Measurements from ENCODE around the gene PHACTR2.

The PHACTR2 gene

GRCh38 chr6:143758551-143758950 lies 80.8 kb downstream of the PHACTR2 start:
- DNase-seq (ENCODE audit: insufficient read length, low spot score), result no peak
- no peak for FAIRE-seq
- no peak for TF ChIP-seq POLR2A (IDR thresholded peaks at IDR 0.05; ENCODE audit: low read depth, low read length)
- no peak for TF ChIP-seq POLR2AphosphoS5 (IDR thresholded peaks at IDR 0.05; ENCODE audit: low read depth, low read length)
- no peak for TF ChIP-seq SPI1 (IDR thresholded peaks at IDR 0.05; ENCODE audit: low read depth, low read length)
- no peak for TF ChIP-seq PAX5 (IDR thresholded peaks at IDR 0.05; ENCODE audit: insufficient read depth, low read length, severe bottlenecking)
- TF ChIP-seq TAF1 (IDR thresholded peaks at IDR 0.05; ENCODE audit: low read depth, low read length), result no peak
- TF ChIP-seq POU2F2 (IDR thresholded peaks at IDR 0.05; ENCODE audit: low read depth, low read length), result no peak

GRCh38 chr6:143759666-143760065 lies 81.9 kb downstream of the PHACTR2 start:
- no peak for FAIRE-seq
- DNase-seq (ENCODE audit: insufficient read length, low spot score), result no peak
- no peak for TF ChIP-seq SPI1 (IDR thresholded peaks at IDR 0.05; ENCODE audit: low read depth, low read length)
- no peak for TF ChIP-seq POLR2A (IDR thresholded peaks at IDR 0.05; ENCODE audit: low read depth, low read length)
- no peak for TF ChIP-seq POLR2AphosphoS5 (IDR thresholded peaks at IDR 0.05; ENCODE audit: low read depth, low read length)
- TF ChIP-seq TAF1 (IDR thresholded peaks at IDR 0.05; ENCODE audit: low read depth, low read length), result no peak
- TF ChIP-seq POU2F2 (IDR thresholded peaks at IDR 0.05; ENCODE audit: low read depth, low read length), result no peak
- TF ChIP-seq PAX5 (IDR thresholded peaks at IDR 0.05; ENCODE audit: insufficient read depth, low read length, severe bottlenecking), result no peak

- FAIRE-seq (no peak), DNase-seq (ENCODE audit: insufficient read length, low spot score) (no peak)
- TF ChIP-seq POU2F2 (IDR thresholded peaks at IDR 0.05; ENCODE audit: low read depth, low read length) (no peak), TAF1 (IDR thresholded peaks at IDR 0.05; ENCODE audit: low read depth, low read length) (no peak), SPI1 (IDR thresholded peaks at IDR 0.05; ENCODE audit: low read depth, low read length) (no peak), PAX5 (IDR thresholded peaks at IDR 0.05; ENCODE audit: insufficient read depth, low read length, severe bottlenecking) (no peak), POLR2AphosphoS5 (IDR thresholded peaks at IDR 0.05; ENCODE audit: low read depth, low read length) (no peak), POLR2A (IDR thresholded peaks at IDR 0.05; ENCODE audit: low read depth, low read length) (no peak)
Observed at GRCh38 chr6:143761074-143761473, 83.3 kb downstream of the PHACTR2 start.

DNA sequence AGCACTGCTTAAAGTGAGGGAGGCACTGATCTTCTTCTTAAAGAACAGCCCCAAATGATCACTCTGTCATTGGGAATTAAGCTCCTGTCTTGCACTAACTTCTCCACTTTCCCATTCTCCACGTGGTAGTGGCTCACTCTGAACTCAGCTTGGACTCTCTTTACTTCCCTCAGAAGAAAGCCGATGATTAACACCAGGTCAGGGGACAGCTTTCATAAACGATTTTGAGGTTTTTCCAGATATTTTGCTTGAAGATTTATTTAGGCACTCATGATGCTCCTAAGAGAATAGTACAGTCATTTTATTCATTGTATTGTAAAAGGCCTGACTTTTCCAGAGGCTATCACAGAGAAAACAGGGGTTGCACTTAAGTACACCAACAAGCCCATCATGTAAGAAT lies 84.4 kb downstream of the PHACTR2 start:
- DNase-seq (ENCODE audit: insufficient read length, low spot score) (no peak), FAIRE-seq (no peak)
- TF ChIP-seq POLR2AphosphoS5 (IDR thresholded peaks at IDR 0.05; ENCODE audit: low read depth, low read length) (no peak), POLR2A (IDR thresholded peaks at IDR 0.05; ENCODE audit: low read depth, low read length) (no peak), TAF1 (IDR thresholded peaks at IDR 0.05; ENCODE audit: low read depth, low read length) (no peak)

GRCh38 chr6:143765422-143766184 lies 87.8 kb downstream of the PHACTR2 start:
- TF ChIP-seq PAX5 (IDR thresholded peaks at IDR 0.05; ENCODE audit: insufficient read depth, low read length, severe bottlenecking) (no peak), POLR2A (IDR thresholded peaks at IDR 0.05; ENCODE audit: low read depth, low read length) (no peak), SPI1 (IDR thresholded peaks at IDR 0.05; ENCODE audit: low read depth, low read length) (no peak), POU2F2 (IDR thresholded peaks at IDR 0.05; ENCODE audit: low read depth, low read length) (no peak), TAF1 (IDR thresholded peaks at IDR 0.05; ENCODE audit: low read depth, low read length) (no peak), POLR2AphosphoS5 (IDR thresholded peaks at IDR 0.05; ENCODE audit: low read depth, low read length) (no peak)
- no peak for FAIRE-seq
- no peak for DNase-seq (ENCODE audit: insufficient read length, low spot score)

- TF ChIP-seq POU2F2 (IDR thresholded peaks at IDR 0.05; ENCODE audit: low read depth, low read length) (no peak), PAX5 (IDR thresholded peaks at IDR 0.05; ENCODE audit: insufficient read depth, low read length, severe bottlenecking) (no peak), POLR2A (IDR thresholded peaks at IDR 0.05; ENCODE audit: low read depth, low read length) (no peak), TAF1 (IDR thresholded peaks at IDR 0.05; ENCODE audit: low read depth, low read length) (no peak), SPI1 (IDR thresholded peaks at IDR 0.05; ENCODE audit: low read depth, low read length) (no peak), POLR2AphosphoS5 (IDR thresholded peaks at IDR 0.05; ENCODE audit: low read depth, low read length) (no peak)
- FAIRE-seq, result no peak
Observed at GRCh38 chr6:143766185-143766553, 88.4 kb downstream of the PHACTR2 start.

DNA sequence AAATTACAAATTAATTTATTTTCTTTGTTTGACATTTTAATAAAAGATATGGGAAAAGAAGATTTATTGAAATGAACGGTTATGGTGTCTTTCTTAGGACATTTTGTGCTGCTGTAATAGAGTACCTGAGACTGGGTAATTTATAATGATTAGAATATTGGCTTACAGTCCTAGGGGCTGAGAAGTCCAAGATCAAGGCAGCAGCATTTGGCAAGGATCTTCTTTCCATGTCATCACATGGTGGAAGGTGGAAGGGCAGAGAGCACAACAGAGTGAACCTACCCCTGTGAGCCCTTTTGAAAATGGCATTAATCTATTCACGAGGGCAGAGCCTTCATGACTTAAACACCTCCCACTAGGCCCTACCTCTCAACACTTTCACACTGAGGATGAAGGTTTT lies 89.7 kb downstream of the PHACTR2 start:
- no peak for FAIRE-seq
- TF ChIP-seq POU2F2 (IDR thresholded peaks at IDR 0.05; ENCODE audit: low read depth, low read length) (no peak), PAX5 (IDR thresholded peaks at IDR 0.05; ENCODE audit: insufficient read depth, low read length, severe bottlenecking) (no peak), TAF1 (IDR thresholded peaks at IDR 0.05; ENCODE audit: low read depth, low read length) (no peak), SPI1 (IDR thresholded peaks at IDR 0.05; ENCODE audit: low read depth, low read length) (no peak), POLR2A (IDR thresholded peaks at IDR 0.05; ENCODE audit: low read depth, low read length) (no peak)
- DNase-seq (ENCODE audit: insufficient read length, low spot score), result no peak

More at GRCh38 chr6:143766185-143766553, 88.4 kb downstream of the PHACTR2 start:
- DNase-seq (ENCODE audit: insufficient read length, low spot score), result no peak

DNA sequence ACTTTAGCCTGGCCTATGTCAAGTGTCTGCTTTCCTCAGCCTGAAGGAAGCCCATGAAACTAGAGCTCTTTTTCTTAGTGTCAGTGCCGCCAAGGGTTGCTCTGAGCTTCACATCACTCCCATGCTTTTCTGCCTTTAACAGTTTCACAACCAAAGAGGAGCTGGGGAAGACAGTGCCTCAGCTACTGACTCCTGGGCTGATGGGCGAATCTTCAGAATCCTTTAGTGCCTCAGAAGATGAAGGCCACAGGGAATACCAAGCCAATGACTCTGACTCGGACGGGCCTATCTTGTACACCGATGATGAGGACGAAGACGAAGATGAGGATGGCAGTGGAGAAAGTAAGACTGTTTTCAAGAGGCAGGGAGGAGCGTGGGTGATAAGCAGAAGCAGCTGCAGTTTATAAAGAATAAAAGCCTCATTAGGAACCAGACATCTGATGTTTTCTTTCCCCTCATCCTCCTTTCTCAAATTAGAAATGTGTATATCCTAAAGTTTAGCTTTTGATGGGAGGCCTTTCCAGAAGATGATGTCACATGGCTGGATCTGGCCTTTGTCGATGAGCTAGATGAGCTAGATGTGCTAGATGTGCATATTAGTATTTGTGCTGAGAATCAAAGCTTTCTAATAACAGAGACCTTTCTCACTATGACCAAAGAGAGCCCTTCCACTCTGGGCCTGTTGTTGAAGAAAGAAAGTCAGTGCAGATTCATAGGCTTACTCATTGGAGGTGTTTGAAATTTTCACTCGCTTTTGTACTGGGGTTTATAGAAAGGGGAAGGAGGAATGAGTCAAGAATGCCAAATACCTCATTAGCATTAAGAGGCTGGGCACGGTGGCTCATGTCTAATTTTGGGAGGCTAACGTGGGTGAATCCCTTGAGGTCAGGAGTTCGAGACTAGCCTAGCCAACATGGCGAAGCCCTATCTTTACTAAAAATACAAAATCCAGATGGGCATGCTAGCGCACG lies 94.6 kb downstream of the PHACTR2 start:
- DNase-seq (ENCODE audit: insufficient read length, low spot score) (no peak), FAIRE-seq (no peak)
- TF ChIP-seq TAF1 (IDR thresholded peaks at IDR 0.05; ENCODE audit: low read depth, low read length) (no peak), POLR2AphosphoS5 (IDR thresholded peaks at IDR 0.05; ENCODE audit: low read depth, low read length) (no peak), POLR2A (IDR thresholded peaks at IDR 0.05; ENCODE audit: low read depth, low read length) (no peak), POU2F2 (IDR thresholded peaks at IDR 0.05; ENCODE audit: low read depth, low read length) (no peak), PAX5 (IDR thresholded peaks at IDR 0.05; ENCODE audit: insufficient read depth, low read length, severe bottlenecking) (no peak), SPI1 (IDR thresholded peaks at IDR 0.05; ENCODE audit: low read depth, low read length) (no peak)

- FAIRE-seq (no peak), DNase-seq (ENCODE audit: insufficient read length, low spot score) (no peak)
- TF ChIP-seq PAX5 (IDR thresholded peaks at IDR 0.05; ENCODE audit: insufficient read depth, low read length, severe bottlenecking), result no peak
- no peak for TF ChIP-seq POLR2AphosphoS5 (IDR thresholded peaks at IDR 0.05; ENCODE audit: low read depth, low read length)
- no peak for TF ChIP-seq TAF1 (IDR thresholded peaks at IDR 0.05; ENCODE audit: low read depth, low read length)
- no peak for TF ChIP-seq POLR2A (IDR thresholded peaks at IDR 0.05; ENCODE audit: low read depth, low read length)
- TF ChIP-seq POU2F2 (IDR thresholded peaks at IDR 0.05; ENCODE audit: low read depth, low read length), result no peak
Observed at GRCh38 chr6:143773506-143774150, 95.9 kb downstream of the PHACTR2 start.
